DMS 273 (cell line): ENCODE data around the gene LRRC28.
A peak's percentile ranks its signal among the peaks of the same experiment; 100 is the strongest.

Experiments
- DNase-seq: peaks from one replicate; lab custom pipeline; 2025; ENCODE audit not compliant: unreplicated experiment; lab: John Stamatoyannopoulos, UW

The LRRC28 gene

GRCh38 chr15:99341786-99342185, 90.5 kb downstream of the LRRC28 start:
- no peak for DNase-seq

- no peak for DNase-seq
Measured at GRCh38 chr15:99343208-99343607, 91.9 kb downstream of the LRRC28 start.

GRCh38 chr15:99343881-99344551, 92.7 kb downstream of the LRRC28 start:
- no peak for DNase-seq

GRCh38 chr15:99344639-99345038, 93.4 kb downstream of the LRRC28 start:
- no peak for DNase-seq

GRCh38 chr15:99345242-99345641, 94.0 kb downstream of the LRRC28 start:
- DNase-seq: no peak

- no peak for DNase-seq
Measured at GRCh38 chr15:99345832-99346462, 94.7 kb downstream of the LRRC28 start.

- DNase-seq: no peak
Measured at GRCh38 chr15:99347574-99347973, 96.3 kb downstream of the LRRC28 start.

GRCh38 chr15:99348412-99348811, 97.1 kb downstream of the LRRC28 start:
- no peak for DNase-seq

GRCh38 chr15:99350408-99350807, 99.1 kb downstream of the LRRC28 start:
- no peak for DNase-seq

- no peak for DNase-seq
Measured at GRCh38 chr15:99359769-99360168, 108.5 kb downstream of the LRRC28 start.

- peak; percentile 4 for DNase-seq
Measured at GRCh38 chr15:99361545-99362185, 110.4 kb downstream of the LRRC28 start.

- no peak for DNase-seq
Measured at GRCh38 chr15:99365242-99365641, 114.0 kb downstream of the LRRC28 start.

GRCh38 chr15:99366013-99366412, 114.7 kb downstream of the LRRC28 start:
- DNase-seq: no peak

GRCh38 chr15:99368743-99369142, 117.5 kb downstream of the LRRC28 start:
- no peak for DNase-seq

GRCh38 chr15:99369196-99369595, 117.9 kb downstream of the LRRC28 start:
- DNase-seq: no peak

- peak; percentile 1 for DNase-seq
Measured at GRCh38 chr15:99371180-99372103, 120.2 kb downstream of the LRRC28 start.

- DNase-seq: no peak
Measured at GRCh38 chr15:99385005-99385669, 133.9 kb downstream of the LRRC28 start.

- DNase-seq: no peak
Measured at GRCh38 chr15:99385865-99386264, 134.6 kb downstream of the LRRC28 start.

GRCh38 chr15:99386391-99386790, 135.1 kb downstream of the LRRC28 start:
- no peak for DNase-seq

- DNase-seq: no peak
Measured at GRCh38 chr15:99387421-99388168, 136.3 kb downstream of the LRRC28 start.
